ENCODE measurements around the gene PTPRO.

Gene PTPRO

GRCh38 chr12:15561396-15561795 lies 239.1 kb downstream of the PTPRO start:
- H3K36me3 ChIP-seq (ENCODE audit: control insufficient read depth, low read depth, low read length): no peaks in the 10 kb centered on the region
- no peak overlapping the region for H3K4me3 ChIP-seq (ENCODE audit: low read length)
- H3K4me1 ChIP-seq (ENCODE audit: control insufficient read depth, low read depth, low read length): no peaks in the 10 kb centered on the region
- H3K27ac ChIP-seq (ENCODE audit: low read length): no peak overlapping the region
- no peaks in the 10 kb centered on the region for H3K9me3 ChIP-seq (ENCODE audit: control insufficient read depth, low read depth, low read length)
- H3K9ac ChIP-seq (ENCODE audit: low read length): no peak overlapping the region
- no peaks in the 10 kb centered on the region for H3K27me3 ChIP-seq (ENCODE audit: control insufficient read depth, insufficient read depth, low read length)

GRCh38 chr12:15562263-15562662 lies 240.0 kb downstream of the PTPRO start:
- no peak overlapping the region for H3K4me3 ChIP-seq (ENCODE audit: low read length)
- no peak overlapping the region for H3K9ac ChIP-seq (ENCODE audit: low read length)
- H3K27me3 ChIP-seq (ENCODE audit: control insufficient read depth, insufficient read depth, low read length): no peaks in the 10 kb centered on the region
- no peaks in the 10 kb centered on the region for H3K9me3 ChIP-seq (ENCODE audit: control insufficient read depth, low read depth, low read length)
- H3K4me1 ChIP-seq (ENCODE audit: control insufficient read depth, low read depth, low read length): no peaks in the 10 kb centered on the region
- H3K27ac ChIP-seq (ENCODE audit: low read length): no peak overlapping the region
- H3K36me3 ChIP-seq (ENCODE audit: control insufficient read depth, low read depth, low read length): no peaks in the 10 kb centered on the region

- no peaks in the 10 kb centered on the region for H3K27me3 ChIP-seq (ENCODE audit: control insufficient read depth, insufficient read depth, low read length)
- no peaks in the 10 kb centered on the region for H3K4me1 ChIP-seq (ENCODE audit: control insufficient read depth, low read depth, low read length)
- H3K9ac ChIP-seq (ENCODE audit: low read length): no peak overlapping the region
- H3K27ac ChIP-seq (ENCODE audit: low read length): no peak overlapping the region
- no peaks in the 10 kb centered on the region for H3K9me3 ChIP-seq (ENCODE audit: control insufficient read depth, low read depth, low read length)
- H3K4me3 ChIP-seq (ENCODE audit: low read length): no peak overlapping the region
- H3K36me3 ChIP-seq (ENCODE audit: control insufficient read depth, low read depth, low read length): no peaks in the 10 kb centered on the region
Observed at GRCh38 chr12:15563663-15564062, 241.4 kb downstream of the PTPRO start.

GRCh38 chr12:15574353-15574752 lies 252.0 kb downstream of the PTPRO start:
- no peaks in the 10 kb centered on the region for H3K9me3 ChIP-seq (ENCODE audit: control insufficient read depth, low read depth, low read length)
- no peak overlapping the region for H3K27ac ChIP-seq (ENCODE audit: low read length)
- no peak overlapping the region for H3K9ac ChIP-seq (ENCODE audit: low read length)
- no peaks in the 10 kb centered on the region for H3K36me3 ChIP-seq (ENCODE audit: control insufficient read depth, low read depth, low read length)
- H3K4me3 ChIP-seq (ENCODE audit: low read length): no peak overlapping the region
- H3K4me1 ChIP-seq (ENCODE audit: control insufficient read depth, low read depth, low read length): no peaks in the 10 kb centered on the region
- no peaks in the 10 kb centered on the region for H3K27me3 ChIP-seq (ENCODE audit: control insufficient read depth, insufficient read depth, low read length)

GRCh38 chr12:15575671-15576541 lies 253.6 kb downstream of the PTPRO start:
- Histone ChIP-seq H3K9me3 (ENCODE audit: control insufficient read depth, low read depth, low read length) (no peaks in the 10 kb centered on the region), H3K27me3 (ENCODE audit: control insufficient read depth, insufficient read depth, low read length) (no peaks in the 10 kb centered on the region), H3K36me3 (ENCODE audit: control insufficient read depth, low read depth, low read length) (no peaks in the 10 kb centered on the region), H3K4me3 (ENCODE audit: low read length) (no peak overlapping the region), H3K9ac (ENCODE audit: low read length) (no peak overlapping the region), H3K27ac (ENCODE audit: low read length) (no peak overlapping the region), H3K4me1 (ENCODE audit: control insufficient read depth, low read depth, low read length) (no peaks in the 10 kb centered on the region)

GRCh38 chr12:15580431-15580830 lies 258.1 kb downstream of the PTPRO start:
- peaks cover 5% of the 10 kb centered on the region for H3K9me3 ChIP-seq (ENCODE audit: control insufficient read depth, low read depth, low read length)
- no peaks in the 10 kb centered on the region for H3K36me3 ChIP-seq (ENCODE audit: control insufficient read depth, low read depth, low read length)
- no peak overlapping the region for H3K9ac ChIP-seq (ENCODE audit: low read length)
- H3K27ac ChIP-seq (ENCODE audit: low read length): no peak overlapping the region
- H3K27me3 ChIP-seq (ENCODE audit: control insufficient read depth, insufficient read depth, low read length): no peaks in the 10 kb centered on the region
- no peaks in the 10 kb centered on the region for H3K4me1 ChIP-seq (ENCODE audit: control insufficient read depth, low read depth, low read length)
- H3K4me3 ChIP-seq (ENCODE audit: low read length): no peak overlapping the region

- Histone ChIP-seq H3K4me3 (ENCODE audit: low read length) (no peak overlapping the region), H3K4me1 (ENCODE audit: control insufficient read depth, low read depth, low read length) (no peaks in the 10 kb centered on the region), H3K27ac (ENCODE audit: low read length) (no peak overlapping the region), H3K27me3 (ENCODE audit: control insufficient read depth, insufficient read depth, low read length) (no peaks in the 10 kb centered on the region), H3K9me3 (ENCODE audit: control insufficient read depth, low read depth, low read length) (peaks cover 5% of the 10 kb centered on the region), H3K36me3 (ENCODE audit: control insufficient read depth, low read depth, low read length) (no peaks in the 10 kb centered on the region), H3K9ac (ENCODE audit: low read length) (no peak overlapping the region)
Observed at GRCh38 chr12:15581006-15581405, 258.7 kb downstream of the PTPRO start.

- Histone ChIP-seq H3K27ac (ENCODE audit: low read length) (no peak overlapping the region), H3K9me3 (ENCODE audit: control insufficient read depth, low read depth, low read length) (peaks cover 5% of the 10 kb centered on the region), H3K4me3 (ENCODE audit: low read length) (no peak overlapping the region), H3K27me3 (ENCODE audit: control insufficient read depth, insufficient read depth, low read length) (no peaks in the 10 kb centered on the region), H3K4me1 (ENCODE audit: control insufficient read depth, low read depth, low read length) (no peaks in the 10 kb centered on the region), H3K36me3 (ENCODE audit: control insufficient read depth, low read depth, low read length) (no peaks in the 10 kb centered on the region), H3K9ac (ENCODE audit: low read length) (no peak overlapping the region)
Observed at GRCh38 chr12:15583804-15584203, 261.5 kb downstream of the PTPRO start.

- peaks cover 5% of the 10 kb centered on the region for H3K9me3 ChIP-seq (ENCODE audit: control insufficient read depth, low read depth, low read length)
- no peak overlapping the region for H3K4me3 ChIP-seq (ENCODE audit: low read length)
- H3K27ac ChIP-seq (ENCODE audit: low read length): no peak overlapping the region
- no peak overlapping the region for H3K9ac ChIP-seq (ENCODE audit: low read length)
- no peaks in the 10 kb centered on the region for H3K36me3 ChIP-seq (ENCODE audit: control insufficient read depth, low read depth, low read length)
- H3K27me3 ChIP-seq (ENCODE audit: control insufficient read depth, insufficient read depth, low read length): no peaks in the 10 kb centered on the region
- H3K4me1 ChIP-seq (ENCODE audit: control insufficient read depth, low read depth, low read length): no peaks in the 10 kb centered on the region
Observed at GRCh38 chr12:15584366-15585041, 262.2 kb downstream of the PTPRO start.

- Histone ChIP-seq H3K27me3 (ENCODE audit: control insufficient read depth, insufficient read depth, low read length) (no peaks in the 10 kb centered on the region), H3K4me3 (ENCODE audit: low read length) (no peak overlapping the region), H3K4me1 (ENCODE audit: control insufficient read depth, low read depth, low read length) (peaks cover 4% of the 10 kb centered on the region), H3K36me3 (ENCODE audit: control insufficient read depth, low read depth, low read length) (no peaks in the 10 kb centered on the region), H3K9me3 (ENCODE audit: control insufficient read depth, low read depth, low read length) (no peaks in the 10 kb centered on the region), H3K27ac (ENCODE audit: low read length) (no peak overlapping the region), H3K9ac (ENCODE audit: low read length) (no peak overlapping the region)
Observed at GRCh38 chr12:15589328-15590032, 267.2 kb downstream of the PTPRO start.

- Histone ChIP-seq H3K27me3 (ENCODE audit: control insufficient read depth, insufficient read depth, low read length) (no peaks in the 10 kb centered on the region), H3K27ac (ENCODE audit: low read length) (no peak overlapping the region), H3K9me3 (ENCODE audit: control insufficient read depth, low read depth, low read length) (no peaks in the 10 kb centered on the region), H3K4me1 (ENCODE audit: control insufficient read depth, low read depth, low read length) (peaks cover 4% of the 10 kb centered on the region), H3K4me3 (ENCODE audit: low read length) (peak overlapping the region; percentile 50), H3K36me3 (ENCODE audit: control insufficient read depth, low read depth, low read length) (no peaks in the 10 kb centered on the region), H3K9ac (ENCODE audit: low read length) (no peak overlapping the region)
Observed at GRCh38 chr12:15590180-15590826, 268.0 kb downstream of the PTPRO start.

Data from iPS-18a (cell line).